Measurements from ENCODE around the gene SEC24B.

- no peak for TF ChIP-seq CTCF (IDR thresholded peaks at IDR 0.05)
- TF ChIP-seq POLR2A (IDR thresholded peaks at IDR 0.05), result no peak
- TF ChIP-seq POLR2AphosphoS5 (IDR thresholded peaks at IDR 0.05), result no peak
Measured at GRCh38 chr4:109486007-109486406, 52.4 kb downstream of the SEC24B start.
